ENCODE results near the gene HS3ST3B1. TPM values are rescaled to one million over a fixed set of nuclear protein-coding genes. Genes with fewer than 3 reads are reported as not detected.
A peak's percentile ranks its signal among the peaks of the same experiment; 100 is the strongest.

The HS3ST3B1 gene
- total RNA-seq, 2 donors from 2014 or later, result 10.8 to 17.1 TPM

GRCh38 chr17:14305785-14306496 lies 5.1 kb downstream of the HS3ST3B1 start:
- H3K36me3 Mint-ChIP-seq (ENCODE audit: insufficient read depth in 2 of 2), result peaks cover 2 to 4% of the 10 kb centered on the region in 2 donors
- peak overlapping the region; percentile 46 for H3K27ac Mint-ChIP-seq

GRCh38 chr17:14306596-14306995 lies 5.7 kb downstream of the HS3ST3B1 start:
- ATAC-seq (replicated peaks in 1 of 2) (no peak), DNase-seq (no peak)
- no peaks in the 10 kb centered on the region for H3K27me3 Mint-ChIP-seq (ENCODE audit: low read depth)
- H3K27ac Mint-ChIP-seq, result no peak overlapping the region
- peaks cover 4 to 5% of the 10 kb centered on the region in 2 donors for H3K36me3 Mint-ChIP-seq (ENCODE audit: insufficient read depth in 2 of 2)
- H3K4me3 Mint-ChIP-seq, result peak overlapping the region in 1 of 2 donors; percentile 96
- peaks cover 66% of the 10 kb centered on the region for H3K4me1 Mint-ChIP-seq (ENCODE audit: low read depth)
- no peaks in the 10 kb centered on the region for H3K9me3 Mint-ChIP-seq

More at GRCh38 chr17:14305785-14306496, 5.1 kb downstream of the HS3ST3B1 start:
- no peak for DNase-seq
- Mint-ChIP-seq H3K4me1 (ENCODE audit: low read depth) (peaks cover 61% of the 10 kb centered on the region), H3K4me3 (peak overlapping the region; percentile 2 to 96), H3K9me3 (no peaks in the 10 kb centered on the region), H3K27me3 (ENCODE audit: low read depth) (no peaks in the 10 kb centered on the region)
- no peak for ATAC-seq (replicated peaks in 1 of 2)

GRCh38 chr17:14307560-14308024 lies 6.7 kb downstream of the HS3ST3B1 start:
- peak overlapping the region; percentile 86 for H3K27ac Mint-ChIP-seq

GRCh38 chr17:14308636-14308964 lies 7.7 kb downstream of the HS3ST3B1 start:
- H3K27me3 Mint-ChIP-seq (ENCODE audit: low read depth), result no peaks in the 10 kb centered on the region
- DNase-seq (no peak), ATAC-seq (replicated peaks in 1 of 2) (no peak)
- peak overlapping the region; percentile 83 to 88 for H3K4me3 Mint-ChIP-seq
- no peaks in the 10 kb centered on the region for H3K9me3 Mint-ChIP-seq
- H3K27ac Mint-ChIP-seq, result peak overlapping the region; percentile 54
- peaks cover 60% of the 10 kb centered on the region for H3K4me1 Mint-ChIP-seq (ENCODE audit: low read depth)
- H3K36me3 Mint-ChIP-seq (ENCODE audit: insufficient read depth in 2 of 2), result peaks cover 5 to 7% of the 10 kb centered on the region in 2 donors

More at GRCh38 chr17:14307560-14308024, 6.7 kb downstream of the HS3ST3B1 start:
- H3K4me3 Mint-ChIP-seq, result peak overlapping the region; percentile 58 to 86
- peaks cover 3 to 4% of the 10 kb centered on the region in 2 donors for H3K36me3 Mint-ChIP-seq (ENCODE audit: insufficient read depth in 2 of 2)
- DNase-seq (peak in 1 of 2 donors; percentile 36), ATAC-seq (replicated peaks in 1 of 2) (peak in 1 of 2 donors; percentile 12)
- H3K9me3 Mint-ChIP-seq, result no peaks in the 10 kb centered on the region
- H3K27me3 Mint-ChIP-seq (ENCODE audit: low read depth), result no peaks in the 10 kb centered on the region
- peaks cover 66% of the 10 kb centered on the region for H3K4me1 Mint-ChIP-seq (ENCODE audit: low read depth)

GRCh38 chr17:14308965-14309879 lies 8.3 kb downstream of the HS3ST3B1 start:
- peak overlapping the region; percentile 83 to 88 for H3K4me3 Mint-ChIP-seq
- H3K4me1 Mint-ChIP-seq (ENCODE audit: low read depth), result peaks cover 56% of the 10 kb centered on the region
- no peaks in the 10 kb centered on the region for H3K27me3 Mint-ChIP-seq (ENCODE audit: low read depth)
- peaks cover 3 to 7% of the 10 kb centered on the region in 2 donors for H3K36me3 Mint-ChIP-seq (ENCODE audit: insufficient read depth in 2 of 2)
- ATAC-seq (replicated peaks in 1 of 2) (peak; percentile 99), DNase-seq (peak; percentile 94 to 95)
- no peaks in the 10 kb centered on the region for H3K9me3 Mint-ChIP-seq
- peak overlapping the region; percentile 54 for H3K27ac Mint-ChIP-seq

GRCh38 chr17:14310101-14310500 lies 9.2 kb downstream of the HS3ST3B1 start:
- ATAC-seq (replicated peaks in 1 of 2), result no peak
- Mint-ChIP-seq H3K4me1 (ENCODE audit: low read depth) (peaks cover 48% of the 10 kb centered on the region), H3K27me3 (ENCODE audit: low read depth) (no peaks in the 10 kb centered on the region), H3K27ac (peak overlapping the region; percentile 20), H3K36me3 (ENCODE audit: insufficient read depth in 2 of 2) (peaks cover 3 to 7% of the 10 kb centered on the region in 2 donors), H3K4me3 (peak overlapping the region; percentile 83 to 88), H3K9me3 (no peaks in the 10 kb centered on the region)
- no peak for DNase-seq

- ATAC-seq (replicated peaks in 1 of 2) (no peak), DNase-seq (no peak)
- Mint-ChIP-seq H3K27me3 (ENCODE audit: low read depth) (no peaks in the 10 kb centered on the region), H3K4me1 (ENCODE audit: low read depth) (peaks cover 47% of the 10 kb centered on the region), H3K27ac (peak overlapping the region; percentile 20), H3K36me3 (ENCODE audit: insufficient read depth in 2 of 2) (peaks cover 3 to 7% of the 10 kb centered on the region in 2 donors), H3K4me3 (peak overlapping the region; percentile 83 to 88), H3K9me3 (no peaks in the 10 kb centered on the region)
These were observed 9.7 kb downstream of the HS3ST3B1 start for GRCh38 chr17:14310605-14311004.

GRCh38 chr17:14311186-14311705 lies 10.4 kb downstream of the HS3ST3B1 start:
- no peaks in the 10 kb centered on the region for H3K27me3 Mint-ChIP-seq (ENCODE audit: low read depth)
- no peak overlapping the region for H3K27ac Mint-ChIP-seq
- no peaks in the 10 kb centered on the region for H3K9me3 Mint-ChIP-seq
- H3K36me3 Mint-ChIP-seq (ENCODE audit: insufficient read depth in 2 of 2), result peaks cover 5 to 7% of the 10 kb centered on the region in 2 donors
- peaks cover 47% of the 10 kb centered on the region for H3K4me1 Mint-ChIP-seq (ENCODE audit: low read depth)
- ATAC-seq (replicated peaks in 1 of 2), result no peak
- peak overlapping the region in 1 of 2 donors; percentile 16 for H3K4me3 Mint-ChIP-seq
- DNase-seq, result no peak

- peak overlapping the region in 1 of 2 donors; percentile 16 for H3K4me3 Mint-ChIP-seq
- H3K36me3 Mint-ChIP-seq (ENCODE audit: insufficient read depth in 2 of 2), result peaks cover 5 to 7% of the 10 kb centered on the region in 2 donors
- no peak for DNase-seq
- H3K9me3 Mint-ChIP-seq, result no peaks in the 10 kb centered on the region
- H3K27ac Mint-ChIP-seq, result no peak overlapping the region
- peaks cover 49% of the 10 kb centered on the region for H3K4me1 Mint-ChIP-seq (ENCODE audit: low read depth)
- ATAC-seq (replicated peaks in 1 of 2), result no peak
- H3K27me3 Mint-ChIP-seq (ENCODE audit: low read depth), result no peaks in the 10 kb centered on the region
These were observed 11.1 kb downstream of the HS3ST3B1 start for GRCh38 chr17:14311981-14312380.

- no peak for DNase-seq
- Mint-ChIP-seq H3K27me3 (ENCODE audit: low read depth) (no peaks in the 10 kb centered on the region), H3K36me3 (ENCODE audit: insufficient read depth in 2 of 2) (peaks cover 5 to 7% of the 10 kb centered on the region in 2 donors), H3K27ac (no peak overlapping the region), H3K4me1 (ENCODE audit: low read depth) (peaks cover 52% of the 10 kb centered on the region), H3K9me3 (no peaks in the 10 kb centered on the region), H3K4me3 (no peak overlapping the region)
- ATAC-seq (replicated peaks in 1 of 2), result no peak
These were observed 11.6 kb downstream of the HS3ST3B1 start for GRCh38 chr17:14312522-14312921.

- H3K27ac Mint-ChIP-seq, result peak overlapping the region; percentile 4
- ATAC-seq (replicated peaks in 1 of 2) (no peak), DNase-seq (no peak)
- H3K36me3 Mint-ChIP-seq (ENCODE audit: insufficient read depth in 2 of 2), result peaks cover 7 to 8% of the 10 kb centered on the region in 2 donors
- peaks cover 58% of the 10 kb centered on the region for H3K4me1 Mint-ChIP-seq (ENCODE audit: low read depth)
- H3K9me3 Mint-ChIP-seq, result no peaks in the 10 kb centered on the region
- no peaks in the 10 kb centered on the region for H3K27me3 Mint-ChIP-seq (ENCODE audit: low read depth)
- H3K4me3 Mint-ChIP-seq, result peak overlapping the region; percentile 38 to 39
These were observed 15.4 kb downstream of the HS3ST3B1 start for GRCh38 chr17:14316126-14316832.

- Mint-ChIP-seq H3K4me3 (peak overlapping the region in 1 of 2 donors; percentile 42), H3K9me3 (no peaks in the 10 kb centered on the region), H3K27me3 (ENCODE audit: low read depth) (no peaks in the 10 kb centered on the region), H3K36me3 (ENCODE audit: insufficient read depth in 2 of 2) (peaks cover 4 to 8% of the 10 kb centered on the region in 2 donors), H3K4me1 (ENCODE audit: low read depth) (peaks cover 67% of the 10 kb centered on the region), H3K27ac (no peak overlapping the region)
- ATAC-seq (replicated peaks in 1 of 2) (no peak), DNase-seq (no peak)
These were observed 16.5 kb downstream of the HS3ST3B1 start for GRCh38 chr17:14317383-14317782.
